22Rv1 (cell line): ENCODE data around the gene STX10.

Experiments used
- CTCF ChIP-seq: fragments of 450-650 bp; IDR thresholded peaks from 2 replicates; pipeline ENCODE4 v1.5.1; 2017; ENCODE audit warnings: mild to moderate bottlenecking
- ZFX ChIP-seq: fragments of 450-650 bp; IDR thresholded peaks from 2 replicates; pipeline ENCODE4 v1.6.1; 2017; ENCODE audit warnings: antibody characterized with exemption, borderline replicate concordance

- no peak for TF ChIP-seq CTCF
- TF ChIP-seq ZFX, result no peak
Observed at GRCh38 chr19:13101590-13102415, 48.4 kb downstream of the STX10 start.
